ENCODE measurements around the gene ZDHHC14. TPM values are rescaled to one million over a fixed set of nuclear protein-coding genes. Genes with fewer than 3 reads are reported as not detected.

The ZDHHC14 gene
- total RNA-seq, 1 experiment from 2014 or later, result 3.2 TPM

- POLR2A ChIA-PET (ENCODE audit: low non-redundant PET), result no interaction called here
- H3K4me3 ChIP-seq (ENCODE audit: low read depth, low read length, poor library complexity, severe bottlenecking), result no peak overlapping the region
- no peaks in the 10 kb centered on the region for H3K9me3 ChIP-seq (ENCODE audit: low read depth, low read length, poor library complexity, severe bottlenecking)
- H3K4me1 ChIP-seq (ENCODE audit: insufficient read depth, low read length, poor library complexity, severe bottlenecking), result no peaks in the 10 kb centered on the region
- BruUV-seq (replicated peaks), result no TSS peak
- H3K27me3 ChIP-seq (replicated peaks; ENCODE audit: insufficient read depth, low read depth, low read length, poor library complexity), result no peaks in the 10 kb centered on the region
- CTCF ChIA-PET, result no interaction called here
- H3K27ac ChIP-seq (ENCODE audit: low read depth, low read length, poor library complexity, severe bottlenecking), result no peak overlapping the region
- TF ChIP-seq CTCF (conservative IDR thresholded peaks at IDR 0.05; ENCODE audit: low read depth, low read length) (no peak), EZH2 (IDR thresholded peaks at IDR 0.05; ENCODE audit: borderline replicate concordance, low read depth, low read length, poor library complexity, severe bottlenecking) (no peak)
- H3K36me3 ChIP-seq (ENCODE audit: insufficient read depth, low read length, poor library complexity, severe bottlenecking), result no peaks in the 10 kb centered on the region
- intact Hi-C loops (cut with micrococcal nuclease; ENCODE audit: unreplicated experiment), result no loop called here
- no peak for DNase-seq (ENCODE audit: low spot score)
Measured at GRCh38 chr6:157556671-157557430, 175.9 kb downstream of the ZDHHC14 start.

- no peak overlapping the region for H3K27ac ChIP-seq (ENCODE audit: low read depth, low read length, poor library complexity, severe bottlenecking)
- POLR2A ChIA-PET (ENCODE audit: low non-redundant PET), result no interaction called here
- H3K4me1 ChIP-seq (ENCODE audit: insufficient read depth, low read length, poor library complexity, severe bottlenecking), result no peaks in the 10 kb centered on the region
- no peaks in the 10 kb centered on the region for H3K27me3 ChIP-seq (replicated peaks; ENCODE audit: insufficient read depth, low read depth, low read length, poor library complexity)
- CTCF ChIA-PET, result no interaction called here
- no peaks in the 10 kb centered on the region for H3K9me3 ChIP-seq (ENCODE audit: low read depth, low read length, poor library complexity, severe bottlenecking)
- no TSS peak for BruUV-seq (replicated peaks)
- no peaks in the 10 kb centered on the region for H3K36me3 ChIP-seq (ENCODE audit: insufficient read depth, low read length, poor library complexity, severe bottlenecking)
- H3K4me3 ChIP-seq (ENCODE audit: low read depth, low read length, poor library complexity, severe bottlenecking), result no peak overlapping the region
- DNase-seq (ENCODE audit: low spot score), result no peak
- intact Hi-C loops (cut with micrococcal nuclease; ENCODE audit: unreplicated experiment), result no loop called here
- no peak for TF ChIP-seq CTCF (conservative IDR thresholded peaks at IDR 0.05; ENCODE audit: low read depth, low read length)
Measured at GRCh38 chr6:157557559-157557958, 176.6 kb downstream of the ZDHHC14 start.

GRCh38 chr6:157558049-157558448 lies 177.1 kb downstream of the ZDHHC14 start:
- BruUV-seq (replicated peaks), result no TSS peak

More at GRCh38 chr6:157558049-157558448, 177.1 kb downstream of the ZDHHC14 start:
- intact Hi-C loops (cut with micrococcal nuclease; ENCODE audit: unreplicated experiment), result no loop called here
- TF ChIP-seq CTCF (conservative IDR thresholded peaks at IDR 0.05; ENCODE audit: low read depth, low read length) (no peak), EZH2 (IDR thresholded peaks at IDR 0.05; ENCODE audit: borderline replicate concordance, low read depth, low read length, poor library complexity, severe bottlenecking) (no peak)
- no peak for DNase-seq (ENCODE audit: low spot score)
- H3K4me3 ChIP-seq (ENCODE audit: low read depth, low read length, poor library complexity, severe bottlenecking), result no peak overlapping the region
- no peaks in the 10 kb centered on the region for H3K27me3 ChIP-seq (replicated peaks; ENCODE audit: insufficient read depth, low read depth, low read length, poor library complexity)
- no peak overlapping the region for H3K27ac ChIP-seq (ENCODE audit: low read depth, low read length, poor library complexity, severe bottlenecking)
- POLR2A ChIA-PET (ENCODE audit: low non-redundant PET), result no interaction called here
- H3K36me3 ChIP-seq (ENCODE audit: insufficient read depth, low read length, poor library complexity, severe bottlenecking), result no peaks in the 10 kb centered on the region
- no peaks in the 10 kb centered on the region for H3K9me3 ChIP-seq (ENCODE audit: low read depth, low read length, poor library complexity, severe bottlenecking)
- no peaks in the 10 kb centered on the region for H3K4me1 ChIP-seq (ENCODE audit: insufficient read depth, low read length, poor library complexity, severe bottlenecking)
- CTCF ChIA-PET, result no interaction called here

Measured in A673 (cell line).